Measurements from ENCODE around the gene AGK.

AGK gene

DNA sequence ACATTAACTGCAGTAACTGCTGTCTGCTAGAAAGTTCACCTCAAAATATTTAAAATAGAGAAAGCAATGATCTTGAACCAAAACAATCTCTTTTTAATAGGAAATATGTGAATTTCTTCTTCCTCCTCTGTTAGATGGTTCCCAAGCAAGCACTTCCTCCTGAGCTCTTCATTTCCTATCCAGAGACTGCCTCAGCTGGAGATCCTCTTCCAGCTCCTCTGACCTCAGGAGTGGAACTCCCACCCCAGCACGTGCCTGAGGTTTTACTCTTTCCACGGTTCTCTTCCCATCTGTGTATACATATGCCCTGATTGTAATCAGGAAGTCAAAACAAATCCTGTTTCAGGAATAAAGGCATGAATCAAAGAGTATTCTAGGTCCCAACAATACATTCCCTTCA is 145.1 kb downstream of the AGK start:
- no peaks in the 10 kb centered on the region for H3K36me3 ChIP-seq (ENCODE audit: control insufficient read depth in 2 of 2, insufficient read depth in 2 of 2, low read length in 2 of 2)
- H3K9me3 ChIP-seq (ENCODE audit: control insufficient read depth in 2 of 2, low read length in 2 of 2), result no peaks in the 10 kb centered on the region
- H3K27ac ChIP-seq (ENCODE audit: low read length), result no peak overlapping the region
- H3K4me1 ChIP-seq (ENCODE audit: control insufficient read depth, insufficient read depth, low read length), result peaks cover 4% of the 10 kb centered on the region
- H3K27me3 ChIP-seq (ENCODE audit: control insufficient read depth in 1 of 2, insufficient read depth in 2 of 2, low read length in 2 of 2), result no peaks in the 10 kb centered on the region
- H3K4me3 ChIP-seq (ENCODE audit: low read length in 2 of 2), result no peak overlapping the region
- no peak overlapping the region for H3K9ac ChIP-seq (ENCODE audit: low read length in 2 of 2)

DNA sequence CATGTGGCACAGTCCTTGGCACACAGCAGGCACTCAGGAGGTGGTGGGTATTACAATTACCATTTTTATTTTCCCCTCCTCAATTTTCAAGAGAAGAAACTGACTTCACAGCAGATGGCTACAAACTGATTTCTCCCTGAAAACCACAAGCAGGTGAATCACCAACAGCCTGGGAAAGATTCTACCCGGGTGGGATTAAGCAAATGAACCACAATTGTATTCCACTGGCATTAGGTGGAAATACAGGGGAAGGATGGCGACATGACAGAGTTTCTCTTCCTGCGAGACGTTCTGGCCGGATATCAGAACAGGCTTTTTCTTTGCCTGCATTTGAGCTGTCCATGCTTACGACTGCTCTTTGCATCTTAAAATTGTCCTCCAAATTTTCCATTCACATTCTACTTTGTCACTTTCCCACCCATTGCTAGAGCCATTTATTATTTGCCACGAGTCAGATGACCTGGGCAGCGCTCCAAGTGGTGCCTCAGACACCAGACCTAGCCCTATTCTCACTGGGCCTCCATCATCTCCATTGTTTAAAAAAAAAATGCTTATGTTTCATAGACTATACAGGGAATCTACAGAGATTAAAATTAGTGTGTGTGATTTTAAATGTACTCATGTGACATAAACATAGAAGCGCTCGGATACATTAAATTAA is 146.1 kb downstream of the AGK start:
- H3K27ac ChIP-seq (ENCODE audit: low read length), result no peak overlapping the region
- H3K27me3 ChIP-seq (ENCODE audit: control insufficient read depth in 1 of 2, insufficient read depth in 2 of 2, low read length in 2 of 2), result no peaks in the 10 kb centered on the region
- H3K4me3 ChIP-seq (ENCODE audit: low read length in 2 of 2), result no peak overlapping the region
- H3K9ac ChIP-seq (ENCODE audit: low read length in 2 of 2), result no peak overlapping the region
- H3K36me3 ChIP-seq (ENCODE audit: control insufficient read depth in 2 of 2, insufficient read depth in 2 of 2, low read length in 2 of 2), result no peaks in the 10 kb centered on the region
- no peaks in the 10 kb centered on the region for H3K9me3 ChIP-seq (ENCODE audit: control insufficient read depth in 2 of 2, low read length in 2 of 2)
- peaks cover 4% of the 10 kb centered on the region for H3K4me1 ChIP-seq (ENCODE audit: control insufficient read depth, insufficient read depth, low read length)

DNA sequence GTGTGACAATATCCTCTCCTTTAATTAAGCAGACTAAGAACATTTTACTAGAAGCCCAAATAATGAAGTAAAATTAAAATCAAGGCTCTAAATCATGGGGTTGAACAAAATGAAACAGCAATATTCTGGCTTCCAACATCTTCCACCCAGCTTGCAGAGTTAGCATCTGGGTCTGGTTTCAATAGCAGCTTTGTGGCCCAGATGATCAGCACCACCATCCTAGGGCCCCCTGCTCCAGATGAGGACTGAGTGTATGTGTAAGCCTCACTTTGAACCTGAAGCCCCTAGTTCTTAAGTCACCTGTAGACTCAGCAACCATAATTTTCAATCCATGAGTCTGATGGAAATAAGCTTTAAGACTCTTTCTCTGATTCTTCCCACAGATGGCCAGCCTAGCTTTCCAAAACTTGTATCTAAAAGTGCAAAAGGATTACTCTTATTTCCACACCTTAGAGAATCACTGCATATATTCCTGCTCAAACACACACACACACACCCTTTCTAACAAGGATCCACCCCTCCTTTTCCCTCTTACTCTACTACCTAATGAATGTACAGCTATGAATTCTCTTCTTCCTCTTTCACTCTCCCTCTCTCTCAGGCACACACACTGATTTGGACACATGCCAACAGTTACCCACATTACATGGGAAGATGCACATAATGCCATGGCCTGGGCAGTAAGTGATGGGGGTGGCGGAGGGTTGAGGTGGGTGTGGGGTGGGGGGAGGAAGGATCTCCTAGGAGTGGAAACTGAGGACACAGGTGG is 147.2 kb downstream of the AGK start:
- H3K4me3 ChIP-seq (ENCODE audit: low read length in 2 of 2), result no peak overlapping the region
- H3K27me3 ChIP-seq (ENCODE audit: control insufficient read depth in 1 of 2, insufficient read depth in 2 of 2, low read length in 2 of 2), result no peaks in the 10 kb centered on the region
- no peak overlapping the region for H3K9ac ChIP-seq (ENCODE audit: low read length in 2 of 2)
- peaks cover 13% of the 10 kb centered on the region for H3K4me1 ChIP-seq (ENCODE audit: control insufficient read depth, insufficient read depth, low read length)
- H3K27ac ChIP-seq (ENCODE audit: low read length), result no peak overlapping the region
- H3K36me3 ChIP-seq (ENCODE audit: control insufficient read depth in 2 of 2, insufficient read depth in 2 of 2, low read length in 2 of 2), result no peaks in the 10 kb centered on the region
- no peaks in the 10 kb centered on the region for H3K9me3 ChIP-seq (ENCODE audit: control insufficient read depth in 2 of 2, low read length in 2 of 2)

- Histone ChIP-seq H3K4me3 (ENCODE audit: low read length in 2 of 2) (no peak overlapping the region), H3K9me3 (ENCODE audit: control insufficient read depth in 2 of 2, low read length in 2 of 2) (no peaks in the 10 kb centered on the region), H3K4me1 (ENCODE audit: control insufficient read depth, insufficient read depth, low read length) (peaks cover 13% of the 10 kb centered on the region), H3K27me3 (ENCODE audit: control insufficient read depth in 1 of 2, insufficient read depth in 2 of 2, low read length in 2 of 2) (no peaks in the 10 kb centered on the region), H3K9ac (ENCODE audit: low read length in 2 of 2) (no peak overlapping the region), H3K27ac (ENCODE audit: low read length) (no peak overlapping the region), H3K36me3 (ENCODE audit: control insufficient read depth in 2 of 2, insufficient read depth in 2 of 2, low read length in 2 of 2) (no peaks in the 10 kb centered on the region)
These were observed 148.7 kb downstream of the AGK start for GRCh38 chr7:141699860-141700259.

DNA sequence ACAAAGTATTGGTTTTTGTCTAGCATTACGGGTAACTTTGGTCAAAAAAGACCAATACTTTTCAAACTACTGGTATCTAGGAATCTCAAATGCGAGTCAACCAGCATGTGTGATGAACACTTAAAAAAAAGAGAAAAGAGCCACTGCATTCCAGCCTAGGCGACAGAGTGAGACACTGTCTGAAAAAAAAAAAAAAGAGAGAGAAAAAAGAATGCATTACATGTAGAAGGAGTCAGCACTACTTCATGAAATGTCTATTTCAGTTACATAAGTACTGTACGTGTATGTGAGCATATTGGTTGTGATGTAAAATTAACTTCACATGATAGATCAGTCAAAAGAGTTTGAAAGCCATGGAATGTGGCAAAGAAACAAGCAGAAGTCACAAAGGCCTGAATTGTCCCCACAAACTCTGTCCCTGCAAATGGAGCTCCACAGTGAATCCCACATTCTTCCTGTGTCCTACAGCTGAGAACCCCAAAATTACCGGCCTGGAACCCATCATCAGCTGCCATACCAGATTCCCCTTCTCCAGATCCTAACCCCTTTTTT is 149.2 kb downstream of the AGK start:
- Histone ChIP-seq H3K4me1 (ENCODE audit: control insufficient read depth, insufficient read depth, low read length) (peaks cover 13% of the 10 kb centered on the region), H3K36me3 (ENCODE audit: control insufficient read depth in 2 of 2, insufficient read depth in 2 of 2, low read length in 2 of 2) (no peaks in the 10 kb centered on the region), H3K27me3 (ENCODE audit: control insufficient read depth in 1 of 2, insufficient read depth in 2 of 2, low read length in 2 of 2) (no peaks in the 10 kb centered on the region), H3K4me3 (ENCODE audit: low read length in 2 of 2) (peak overlapping the region in 1 of 2 donors; percentile 87), H3K9ac (ENCODE audit: low read length in 2 of 2) (peak overlapping the region in 1 of 2 donors; percentile 58), H3K27ac (ENCODE audit: low read length) (no peak overlapping the region), H3K9me3 (ENCODE audit: control insufficient read depth in 2 of 2, low read length in 2 of 2) (no peaks in the 10 kb centered on the region)

GRCh38 chr7:141700848-141701371 is 149.7 kb downstream of the AGK start:
- peak overlapping the region; percentile 58 to 61 for H3K9ac ChIP-seq (ENCODE audit: low read length in 2 of 2)
- H3K27ac ChIP-seq (ENCODE audit: low read length), result peak overlapping the region; percentile 41
- no peaks in the 10 kb centered on the region for H3K36me3 ChIP-seq (ENCODE audit: control insufficient read depth in 2 of 2, insufficient read depth in 2 of 2, low read length in 2 of 2)
- H3K9me3 ChIP-seq (ENCODE audit: control insufficient read depth in 2 of 2, low read length in 2 of 2), result no peaks in the 10 kb centered on the region
- H3K4me1 ChIP-seq (ENCODE audit: control insufficient read depth, insufficient read depth, low read length), result peaks cover 13% of the 10 kb centered on the region
- H3K27me3 ChIP-seq (ENCODE audit: control insufficient read depth in 1 of 2, insufficient read depth in 2 of 2, low read length in 2 of 2), result no peaks in the 10 kb centered on the region
- peak overlapping the region; percentile 53 to 87 for H3K4me3 ChIP-seq (ENCODE audit: low read length in 2 of 2)

- no peaks in the 10 kb centered on the region for H3K9me3 ChIP-seq (ENCODE audit: control insufficient read depth in 2 of 2, low read length in 2 of 2)
- H3K4me3 ChIP-seq (ENCODE audit: low read length in 2 of 2), result peak overlapping the region; percentile 52 to 87
- peaks cover 13% of the 10 kb centered on the region for H3K4me1 ChIP-seq (ENCODE audit: control insufficient read depth, insufficient read depth, low read length)
- peak overlapping the region; percentile 51 to 59 for H3K9ac ChIP-seq (ENCODE audit: low read length in 2 of 2)
- H3K27me3 ChIP-seq (ENCODE audit: control insufficient read depth in 1 of 2, insufficient read depth in 2 of 2, low read length in 2 of 2), result no peaks in the 10 kb centered on the region
- H3K36me3 ChIP-seq (ENCODE audit: control insufficient read depth in 2 of 2, insufficient read depth in 2 of 2, low read length in 2 of 2), result no peaks in the 10 kb centered on the region
- no peak overlapping the region for H3K27ac ChIP-seq (ENCODE audit: low read length)
These were observed 150.4 kb downstream of the AGK start for GRCh38 chr7:141701489-141702046.

DNA sequence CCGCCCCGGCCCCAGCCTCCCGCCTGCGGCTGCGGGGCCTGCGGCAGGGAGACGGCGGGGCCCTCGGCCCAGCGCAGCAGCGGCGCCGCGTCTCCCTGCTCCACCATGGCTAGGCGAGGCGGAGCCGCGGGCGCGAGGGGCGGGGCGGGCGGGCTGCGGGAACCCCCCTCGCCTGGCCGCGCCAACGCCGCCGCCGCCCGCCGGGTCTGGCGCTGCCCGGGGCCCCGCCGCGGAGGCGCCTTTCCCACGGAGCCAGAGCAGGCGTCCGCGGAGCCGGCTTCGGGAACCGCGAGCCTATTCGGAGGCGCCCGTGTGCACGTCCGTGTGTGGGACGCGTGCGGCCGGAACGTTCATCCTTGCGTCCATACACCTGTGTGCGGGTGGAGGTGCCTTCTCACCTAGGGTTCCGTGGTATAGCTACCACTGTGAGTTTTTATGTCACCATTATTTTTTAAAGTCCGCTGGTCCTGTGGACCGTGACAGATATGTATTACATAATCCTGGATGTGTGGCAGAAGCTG is 150.9 kb downstream of the AGK start, which contains the start of gene DENND11:
Gene DENND11 (minus strand): TSS at position 120 of the 521 bp plus-strand sequence. CDS start 13 bp downstream, at position 107.
- Histone ChIP-seq H3K4me1 (ENCODE audit: control insufficient read depth, insufficient read depth, low read length) (peaks cover 13% of the 10 kb centered on the region), H3K27ac (ENCODE audit: low read length) (peak within 1 kb of the TSS; percentile 41), H3K4me3 (ENCODE audit: low read length in 2 of 2) (peak within 1 kb of the TSS; percentile 78 to 87), H3K9ac (ENCODE audit: low read length in 2 of 2) (peak within 1 kb of the TSS; percentile 75 to 77), H3K36me3 (ENCODE audit: control insufficient read depth in 2 of 2, insufficient read depth in 2 of 2, low read length in 2 of 2) (no peaks in the 10 kb centered on the region), H3K27me3 (ENCODE audit: control insufficient read depth in 1 of 2, insufficient read depth in 2 of 2, low read length in 2 of 2) (no peaks in the 10 kb centered on the region), H3K9me3 (ENCODE audit: control insufficient read depth in 2 of 2, low read length in 2 of 2) (no peaks in the 10 kb centered on the region)

- Histone ChIP-seq H3K9me3 (ENCODE audit: control insufficient read depth in 2 of 2, low read length in 2 of 2) (no peaks in the 10 kb centered on the region), H3K36me3 (ENCODE audit: control insufficient read depth in 2 of 2, insufficient read depth in 2 of 2, low read length in 2 of 2) (no peaks in the 10 kb centered on the region), H3K27ac (ENCODE audit: low read length) (no peak overlapping the region), H3K4me1 (ENCODE audit: control insufficient read depth, insufficient read depth, low read length) (peaks cover 13% of the 10 kb centered on the region), H3K4me3 (ENCODE audit: low read length in 2 of 2) (peak overlapping the region; percentile 78 to 87), H3K9ac (ENCODE audit: low read length in 2 of 2) (peak overlapping the region in 1 of 2 donors; percentile 77), H3K27me3 (ENCODE audit: control insufficient read depth in 1 of 2, insufficient read depth in 2 of 2, low read length in 2 of 2) (no peaks in the 10 kb centered on the region)
These were observed 151.7 kb downstream of the AGK start for GRCh38 chr7:141702892-141703291.

DNA sequence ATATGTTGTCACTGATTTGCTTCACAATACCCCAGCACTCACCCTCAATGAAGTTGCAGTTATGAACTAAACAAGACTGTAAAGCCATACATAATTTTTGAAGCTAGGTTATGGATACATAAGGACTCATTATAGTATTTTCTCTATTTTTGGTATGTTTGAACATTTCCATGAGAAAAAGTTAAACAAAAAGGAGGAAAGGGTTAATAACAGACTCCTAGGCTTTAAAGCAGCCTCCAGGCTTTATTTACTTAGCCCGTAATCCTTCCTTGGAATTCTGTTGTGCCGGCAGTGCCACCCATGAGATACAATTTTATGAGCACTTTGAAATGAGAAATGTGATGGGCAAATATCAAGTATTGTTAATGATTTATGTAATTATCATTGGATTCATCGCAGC is 152.9 kb downstream of the AGK start:
- Histone ChIP-seq H3K27me3 (ENCODE audit: control insufficient read depth in 1 of 2, insufficient read depth in 2 of 2, low read length in 2 of 2) (no peaks in the 10 kb centered on the region), H3K27ac (ENCODE audit: low read length) (no peak overlapping the region), H3K36me3 (ENCODE audit: control insufficient read depth in 2 of 2, insufficient read depth in 2 of 2, low read length in 2 of 2) (no peaks in the 10 kb centered on the region), H3K9ac (ENCODE audit: low read length in 2 of 2) (no peak overlapping the region), H3K4me3 (ENCODE audit: low read length in 2 of 2) (no peak overlapping the region), H3K4me1 (ENCODE audit: control insufficient read depth, insufficient read depth, low read length) (peaks cover 13% of the 10 kb centered on the region), H3K9me3 (ENCODE audit: control insufficient read depth in 2 of 2, low read length in 2 of 2) (no peaks in the 10 kb centered on the region)
